Gastrocnemius medialis (tissue), 4 donors: Measurements from ENCODE around the gene TENT4B. TPM values are rescaled to one million over a fixed set of nuclear protein-coding genes. Genes with fewer than 3 reads are reported as not detected.

Source experiments
- ATAC-seq, 2 donors: fragments of 150-250 bp; one replicate each; pipeline ENCODE4 v1.9.1; 2016
- DNase-seq, 2 donors: peaks; one replicate each; pipeline ENCODE4 v3.0.0-alpha.2; 2019
- H3K27ac ChIP-seq, 4 donors: fragments of 200-600 bp; sonication (generic); 1 replicate in 1 of 4; 2 replicates in 3 of 4; pipeline ENCODE4 v1.5.1; 2016 to 2018; ENCODE audit warnings: mild to moderate bottlenecking in 2 of 4, moderate library complexity in 1 of 4
- H3K27me3 ChIP-seq, 3 donors: fragments of 200-600 bp; sonication (generic) in 2 of 3; 1 replicate in 1 of 3; 2 replicates in 2 of 3; pipeline versions ENCODE4 v1.5.1 to v1.6.0; 2016 to 2019; ENCODE audit warnings: mild to moderate bottlenecking in 1 of 3, moderate library complexity in 1 of 3
- H3K36me3 ChIP-seq, 2 donors: fragments of 200-600 bp; sonication (generic) in 1 of 2; one replicate each; pipeline ENCODE4 v1.5.1; 2017 to 2018
- H3K4me1 ChIP-seq, 2 donors: fragments of 200-600 bp; sonication (generic) in 1 of 2; one replicate each; pipeline ENCODE4 v1.5.1; 2016 to 2017; ENCODE audit warnings: mild to moderate bottlenecking in 2 of 2
- H3K4me3 ChIP-seq, 4 donors: fragments of 200-600 bp; sonication (generic) in 3 of 4; 1 replicate in 1 of 4; 2 replicates in 3 of 4; pipeline ENCODE4 v1.5.1; 2016 to 2019; ENCODE audit warnings: mild to moderate bottlenecking in 2 of 4
- H3K9me3 ChIP-seq, 3 donors: fragments of 200-600 bp; sonication (generic) in 2 of 3; 1 replicate in 1 of 3; 2 replicates in 2 of 3; pipeline ENCODE4 v1.5.1; 2016 to 2019
- CTCF ChIP-seq, 5 experiments: fragments of 450-650 bp in 3 of 5; fragments of 200-600 bp in 2 of 5; sonication (generic) in 2 of 5; IDR thresholded peaks in 4 of 5; conservative IDR thresholded peaks in 1 of 5; 1 replicate in 4 of 5; 2 replicates in 1 of 5; pipeline ENCODE4 v1.5.1; 2016 to 2019; ENCODE audit warnings: antibody characterized with exemption in 5 of 5, mild to moderate bottlenecking in 3 of 5, moderate library complexity in 3 of 5
- POLR2A ChIP-seq, 2 donors: fragments of 450-650 bp; IDR thresholded peaks; one replicate each; pipeline ENCODE4 v1.6.1; 2017; ENCODE audit warnings: antibody characterized with exemption in 2 of 2, mild to moderate bottlenecking in 2 of 2, moderate library complexity in 2 of 2
- in situ Hi-C, 4 donors: fragments of 200-750 bp; cut with MboI; loops; one replicate each; pipeline versions ENCODE4 v1.15.0 to v1.8.0; 2017; ENCODE audit warnings: low sequenced_read_pairs in 4 of 4
- intact Hi-C: fragments of 100-400 bp; cut with DNase I; formaldehyde crosslinking; loops from one replicate; pipeline ENCODE4 v1.15.1; 2023; ENCODE audit warnings: low total_unique reads
- total RNA-seq, 4 donors: library from RNA; depleted of rRNA; stranded (reverse); fragments of >200 nt; gene quantifications; one replicate each; pipeline versions ENCODE4 v1.1.0 to v1.2.3, GENCODE V29; 2016

Gene TENT4B
- total RNA-seq, 4 donors from 2014 or later: 5.7 to 12.2 (median 7.0) TPM

GRCh38 chr16:50275428-50276325 lies 122.6 kb downstream of the TENT4B start:
- ATAC-seq: no peak
- TF ChIP-seq POLR2A (IDR thresholded peaks at IDR 0.05) (no peak), CTCF (IDR thresholded peaks at IDR 0.05 in 4 of 5, conservative IDR thresholded peaks at IDR 0.05 in 1 of 5) (no peak)
- Histone ChIP-seq H3K36me3 (no peaks in the 10 kb centered on the region), H3K27me3 (no peaks in the 10 kb centered on the region), H3K4me1 (no peaks in the 10 kb centered on the region), H3K9me3 (no peaks in the 10 kb centered on the region), H3K4me3 (peak overlapping the region in 1 of 4 donors; percentile 37), H3K27ac (no peak overlapping the region)
- DNase-seq: no peak
- in situ Hi-C loops (no loop called here), intact Hi-C loops (no loop called here)

DNA sequence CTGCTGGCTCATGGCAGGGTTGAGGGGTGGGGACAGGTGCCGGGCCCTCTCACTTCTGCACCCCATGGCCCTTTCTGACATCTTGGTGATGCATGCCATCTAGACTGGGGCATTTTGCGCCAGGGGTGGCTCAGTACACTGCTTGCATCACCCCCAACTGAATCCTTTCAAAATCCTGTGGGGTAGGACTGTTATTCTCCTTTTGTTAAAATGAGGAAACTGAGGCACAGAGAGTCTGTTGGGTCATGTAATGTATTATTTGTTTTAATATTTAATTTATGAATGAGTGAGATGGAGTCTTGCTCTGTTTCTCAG lies 123.2 kb downstream of the TENT4B start:
- no peaks in the 10 kb centered on the region for H3K9me3 ChIP-seq
- ATAC-seq (no peak), DNase-seq (no peak)
- TF ChIP-seq POLR2A (IDR thresholded peaks at IDR 0.05): no peak
- no peak for TF ChIP-seq CTCF (IDR thresholded peaks at IDR 0.05 in 4 of 5, conservative IDR thresholded peaks at IDR 0.05 in 1 of 5)
- H3K27ac ChIP-seq: no peak overlapping the region
- H3K27me3 ChIP-seq: no peaks in the 10 kb centered on the region
- intact Hi-C loops: no loop called here
- H3K4me3 ChIP-seq: no peak overlapping the region
- in situ Hi-C loops: no loop called here
- no peaks in the 10 kb centered on the region for H3K36me3 ChIP-seq
- no peaks in the 10 kb centered on the region for H3K4me1 ChIP-seq

- in situ Hi-C loops: no loop called here
- Histone ChIP-seq H3K27me3 (no peaks in the 10 kb centered on the region), H3K9me3 (no peaks in the 10 kb centered on the region), H3K4me3 (no peak overlapping the region), H3K27ac (no peak overlapping the region), H3K4me1 (peaks cover 0 to 5% of the 10 kb centered on the region in 2 donors), H3K36me3 (no peaks in the 10 kb centered on the region)
- no peak for DNase-seq
- intact Hi-C loops: no loop called here
- TF ChIP-seq POLR2A (IDR thresholded peaks at IDR 0.05) (no peak), CTCF (IDR thresholded peaks at IDR 0.05 in 4 of 5, conservative IDR thresholded peaks at IDR 0.05 in 1 of 5) (no peak)
- no peak for ATAC-seq
Observed at GRCh38 chr16:50276801-50277555, 123.9 kb downstream of the TENT4B start.

DNA sequence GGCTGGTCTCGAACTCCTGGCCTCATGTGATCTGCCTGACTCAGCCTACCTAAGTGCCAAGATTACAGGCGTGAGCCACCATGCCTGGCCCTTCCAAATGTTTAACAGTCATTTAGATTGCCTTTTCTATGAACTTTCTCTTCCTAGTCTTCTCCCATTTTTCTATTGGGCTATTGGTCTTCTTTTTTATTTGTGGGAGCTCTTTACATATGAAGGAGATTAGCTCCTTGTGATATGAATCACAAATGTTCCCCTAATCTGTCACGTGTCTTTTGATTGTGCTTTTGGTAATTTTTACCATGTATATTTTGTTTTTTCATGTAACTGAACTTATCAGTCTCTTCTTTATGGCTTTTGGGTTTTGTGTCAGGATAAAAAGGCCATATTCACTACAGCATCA lies 125.1 kb downstream of the TENT4B start:
- TF ChIP-seq POLR2A (IDR thresholded peaks at IDR 0.05) (no peak), CTCF (IDR thresholded peaks at IDR 0.05 in 4 of 5, conservative IDR thresholded peaks at IDR 0.05 in 1 of 5) (no peak)
- no peak for DNase-seq
- H3K9me3 ChIP-seq: no peaks in the 10 kb centered on the region
- H3K27me3 ChIP-seq: no peaks in the 10 kb centered on the region
- intact Hi-C loops: no loop called here
- no peak overlapping the region for H3K4me3 ChIP-seq
- in situ Hi-C loops: no loop called here
- peaks cover 12 to 16% of the 10 kb centered on the region in 2 donors for H3K4me1 ChIP-seq
- H3K36me3 ChIP-seq: no peaks in the 10 kb centered on the region
- no peak overlapping the region for H3K27ac ChIP-seq
- ATAC-seq: no peak
